ENCODE results near the gene CAPZB.

DNA sequence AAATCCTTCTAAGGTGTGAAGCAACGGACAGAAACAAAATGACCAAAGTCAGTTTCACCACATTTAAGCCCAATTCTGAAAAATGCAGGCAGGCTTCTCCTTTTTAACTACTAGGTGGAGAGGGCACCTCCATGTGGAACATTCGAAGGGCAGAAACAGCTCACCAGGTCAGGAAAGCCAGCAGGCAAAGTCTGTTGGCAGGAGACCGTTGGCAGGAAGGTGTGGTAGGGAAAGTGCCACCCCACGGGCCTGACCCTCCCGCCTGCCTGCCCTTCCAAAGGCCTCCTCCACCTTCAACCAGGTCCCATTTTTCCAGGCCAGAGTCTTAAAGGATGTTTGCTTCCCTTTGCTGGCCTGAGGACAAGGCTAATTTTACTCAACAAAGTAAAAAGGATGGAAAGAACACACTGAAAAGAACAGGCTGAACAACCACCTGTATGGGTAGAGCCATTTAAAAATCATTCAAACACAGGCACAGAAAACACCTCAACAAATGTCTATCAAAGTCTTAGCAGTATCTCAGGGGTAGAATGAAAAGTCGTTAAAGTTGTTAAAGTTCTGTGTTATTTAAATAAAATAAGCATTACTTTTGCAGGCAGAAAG lies 26.4 kb downstream of the CAPZB start:
- TF ChIP-seq, protein P1, sequence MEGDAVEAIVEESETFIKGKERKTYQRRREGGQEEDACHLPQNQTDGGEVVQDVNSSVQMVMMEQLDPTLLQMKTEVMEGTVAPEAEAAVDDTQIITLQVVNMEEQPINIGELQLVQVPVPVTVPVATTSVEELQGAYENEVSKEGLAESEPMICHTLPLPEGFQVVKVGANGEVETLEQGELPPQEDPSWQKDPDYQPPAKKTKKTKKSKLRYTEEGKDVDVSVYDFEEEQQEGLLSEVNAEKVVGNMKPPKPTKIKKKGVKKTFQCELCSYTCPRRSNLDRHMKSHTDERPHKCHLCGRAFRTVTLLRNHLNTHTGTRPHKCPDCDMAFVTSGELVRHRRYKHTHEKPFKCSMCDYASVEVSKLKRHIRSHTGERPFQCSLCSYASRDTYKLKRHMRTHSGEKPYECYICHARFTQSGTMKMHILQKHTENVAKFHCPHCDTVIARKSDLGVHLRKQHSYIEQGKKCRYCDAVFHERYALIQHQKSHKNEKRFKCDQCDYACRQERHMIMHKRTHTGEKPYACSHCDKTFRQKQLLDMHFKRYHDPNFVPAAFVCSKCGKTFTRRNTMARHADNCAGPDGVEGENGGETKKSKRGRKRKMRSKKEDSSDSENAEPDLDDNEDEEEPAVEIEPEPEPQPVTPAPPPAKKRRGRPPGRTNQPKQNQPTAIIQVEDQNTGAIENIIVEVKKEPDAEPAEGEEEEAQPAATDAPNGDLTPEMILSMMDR (conservative IDR thresholded peaks at IDR 0.05 in 1 of 2, IDR thresholded peaks at IDR 0.05 in 1 of 2; ENCODE audit: extremely low read depth in 1 of 2, insufficient read depth in 1 of 2, low read depth in 1 of 2, low read length in 2 of 2) = no peak
- TF ChIP-seq EZH2 (IDR thresholded peaks at IDR 0.05; ENCODE audit: borderline replicate concordance, low read length) = no peak

All from mammary epithelial cell (primary cell).